Hippocampal formation (tissue), 2 donors: ENCODE measurements around the gene APOL3.
A peak's percentile ranks its signal among the peaks of the same experiment; 100 is the strongest.
"Not testable (repeated sequence)": the region's sequence is repeated elsewhere in the genome, so short reads cannot be mapped to it uniquely, and the experiment has no call there.

Experiments
- DNase-seq, 2 donors: peaks; one replicate each; lab custom pipeline; 2025; lab: John Stamatoyannopoulos, UW

APOL3 gene

GRCh38 chr22:36135306-36135980 lies 25.1 kb downstream of the APOL3 start:
- no peak for DNase-seq

- no peak for DNase-seq
These were observed 26.4 kb downstream of the APOL3 start for GRCh38 chr22:36134182-36134581.

GRCh38 chr22:36131907-36132306 lies 28.6 kb downstream of the APOL3 start:
- no peak for DNase-seq

GRCh38 chr22:36129486-36130388 lies 30.8 kb downstream of the APOL3 start:
- no peak for DNase-seq

GRCh38 chr22:36129071-36129470 lies 31.5 kb downstream of the APOL3 start:
- no peak for DNase-seq

- DNase-seq: no peak
These were observed 34.5 kb downstream of the APOL3 start for GRCh38 chr22:36125994-36126531.

GRCh38 chr22:36125434-36125833 lies 35.1 kb downstream of the APOL3 start:
- DNase-seq: no peak

GRCh38 chr22:36124666-36125065 lies 35.9 kb downstream of the APOL3 start:
- DNase-seq: no peak

GRCh38 chr22:36123673-36124630 lies 36.6 kb downstream of the APOL3 start:
- DNase-seq: peak; percentile 83

- not testable (repeated sequence) for DNase-seq
These were observed 39.8 kb downstream of the APOL3 start for GRCh38 chr22:36120621-36121351.

GRCh38 chr22:36117053-36117554 lies 43.5 kb downstream of the APOL3 start:
- DNase-seq: no peak

- no peak for DNase-seq
These were observed 44.4 kb downstream of the APOL3 start for GRCh38 chr22:36116127-36116526.

GRCh38 chr22:36113121-36113520 lies 47.4 kb downstream of the APOL3 start:
- no peak for DNase-seq

GRCh38 chr22:36111316-36111715 lies 49.2 kb downstream of the APOL3 start:
- no peak for DNase-seq

GRCh38 chr22:36110306-36110881 lies 50.2 kb downstream of the APOL3 start:
- no peak for DNase-seq

GRCh38 chr22:36107436-36107835 lies 53.1 kb downstream of the APOL3 start:
- DNase-seq: no peak

GRCh38 chr22:36106910-36107309 lies 53.6 kb downstream of the APOL3 start:
- no peak for DNase-seq

GRCh38 chr22:36104988-36105387 lies 55.6 kb downstream of the APOL3 start:
- DNase-seq: no peak

- no peak for DNase-seq
These were observed 56.1 kb downstream of the APOL3 start for GRCh38 chr22:36104435-36104834.

- no peak for DNase-seq
These were observed 56.7 kb downstream of the APOL3 start for GRCh38 chr22:36103891-36104290.
